Measurements from ENCODE around the gene PFKM.

GRCh38 chr12:48131517-48131916 lies 12.4 kb downstream of the PFKM start:
- no peak for TF ChIP-seq CTCF (IDR thresholded peaks at IDR 0.05; ENCODE audit: low read length)
- no peak for TF ChIP-seq EZH2 (optimal IDR thresholded peaks at IDR 0.05; ENCODE audit: low read depth, low read length)
